GM21619 (cell line): ENCODE measurements around the gene ERCC2.

Experiments
- ATAC-seq: cut with Tn5 transposase; IDR thresholded peaks from one replicate; pipeline ENCODE4 v1.9.1; 2021; ENCODE audit not compliant: unreplicated experiment

The ERCC2 gene

GRCh38 chr19:45355910-45356309, 14.5 kb downstream of the ERCC2 start:
- ATAC-seq = no peak

GRCh38 chr19:45355402-45355801, 15.0 kb downstream of the ERCC2 start:
- no peak for ATAC-seq

DNA sequence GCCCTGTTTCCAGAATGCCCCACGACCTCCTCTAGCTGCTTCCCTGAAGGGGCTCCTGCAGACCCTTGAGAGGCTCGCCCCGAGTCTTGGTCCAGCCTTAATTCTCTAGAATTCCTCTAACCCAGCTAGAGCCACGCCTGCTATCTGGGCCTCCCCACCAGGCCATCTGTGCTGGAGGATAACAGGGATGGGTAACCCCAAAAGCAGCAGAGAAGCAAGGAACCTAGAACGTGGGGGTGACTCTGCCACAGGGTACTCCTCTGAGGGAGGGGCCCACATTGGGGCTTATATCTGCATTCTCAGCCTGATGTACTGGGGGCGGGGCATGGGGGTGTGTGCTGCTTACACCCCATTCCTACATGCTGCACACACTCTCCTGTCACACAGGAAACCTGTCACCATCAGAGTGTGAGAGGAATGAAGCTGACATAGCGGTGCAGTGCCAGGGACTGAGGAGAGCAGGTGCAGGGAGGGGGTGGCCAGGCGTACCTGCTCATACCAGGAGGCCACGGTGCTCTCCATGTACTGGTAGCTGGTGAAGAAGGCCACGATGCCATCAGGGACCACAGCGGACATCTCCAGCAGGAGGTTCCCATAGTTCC, 16.0 kb downstream of the ERCC2 start:
- no peak for ATAC-seq

DNA sequence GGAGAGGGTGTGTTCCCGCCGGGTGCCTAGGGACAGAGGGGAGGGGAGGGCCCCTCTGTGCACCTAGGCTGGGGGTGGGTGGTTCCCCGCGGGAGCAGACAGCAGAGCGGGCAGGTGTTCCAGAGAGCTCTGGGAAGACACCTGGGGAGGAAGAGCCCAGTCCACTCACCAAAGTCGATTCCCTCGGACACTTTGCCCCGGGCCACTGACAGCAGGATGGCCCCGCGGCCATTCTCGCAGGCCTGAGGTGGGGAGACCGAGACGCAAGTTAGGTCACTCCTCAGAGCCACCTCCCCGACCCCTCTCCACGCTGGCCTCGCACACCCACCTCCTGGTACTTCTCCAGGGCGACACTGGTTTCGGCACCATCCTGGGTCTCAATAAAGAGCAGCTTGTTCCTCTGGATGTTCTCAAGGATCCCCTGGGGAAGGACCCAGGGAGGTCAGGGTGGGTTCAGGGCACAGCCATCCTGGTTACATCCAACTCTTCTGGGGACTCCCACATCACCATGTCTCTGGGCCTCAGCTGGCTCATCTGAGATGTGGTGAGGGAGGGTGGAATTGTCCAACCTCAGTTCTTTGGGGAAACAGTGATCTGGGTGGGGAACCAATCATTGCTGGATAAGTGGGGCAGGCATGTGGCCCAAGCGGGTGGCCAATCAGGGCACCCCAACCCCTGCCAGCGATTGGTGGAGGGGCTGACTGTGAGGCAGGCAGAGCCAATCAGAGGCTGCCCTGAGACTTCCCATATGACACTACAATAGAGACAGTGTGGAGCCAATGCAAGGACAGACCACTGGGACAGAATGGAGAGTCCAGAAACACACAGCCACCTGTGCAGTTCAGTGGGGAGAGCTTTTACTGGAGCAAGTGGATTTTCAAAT, 17.2 kb downstream of the ERCC2 start:
- ATAC-seq = no peak

GRCh38 chr19:45352471-45352870, 17.9 kb downstream of the ERCC2 start:
- ATAC-seq = no peak

GRCh38 chr19:45352062-45352461, 18.3 kb downstream of the ERCC2 start:
- ATAC-seq = no peak

GRCh38 chr19:45351401-45351952, 18.9 kb downstream of the ERCC2 start:
- no peak for ATAC-seq

DNA sequence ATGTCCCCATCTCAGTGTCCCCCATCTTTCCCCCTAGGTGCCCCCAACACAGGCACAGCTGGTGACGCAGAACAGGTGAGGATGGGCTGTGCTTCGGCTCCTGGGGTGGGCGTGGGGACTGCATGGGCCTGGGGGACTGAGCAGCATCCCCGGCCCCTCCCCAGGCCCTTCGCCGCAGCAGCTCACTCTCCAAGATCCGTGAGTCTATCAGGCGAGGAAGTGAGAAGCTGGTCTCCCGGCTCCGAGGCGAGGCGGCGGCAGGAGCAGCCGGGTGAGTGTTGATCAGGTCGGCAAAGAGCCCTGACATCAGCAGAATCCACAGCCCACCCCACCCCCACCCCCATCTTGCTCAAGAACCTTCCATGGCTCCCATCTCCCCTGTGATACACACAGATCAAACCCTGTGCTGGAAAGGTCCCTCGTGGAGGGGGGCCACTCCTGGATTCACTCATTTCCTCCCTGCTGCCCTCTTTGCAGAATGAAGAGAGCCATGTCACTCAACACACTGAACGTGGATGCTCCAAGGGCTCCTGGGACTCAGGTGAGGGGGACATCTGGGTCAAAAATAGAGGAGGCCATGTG, 19.8 kb downstream of the ERCC2 start:
- ATAC-seq = no peak

DNA sequence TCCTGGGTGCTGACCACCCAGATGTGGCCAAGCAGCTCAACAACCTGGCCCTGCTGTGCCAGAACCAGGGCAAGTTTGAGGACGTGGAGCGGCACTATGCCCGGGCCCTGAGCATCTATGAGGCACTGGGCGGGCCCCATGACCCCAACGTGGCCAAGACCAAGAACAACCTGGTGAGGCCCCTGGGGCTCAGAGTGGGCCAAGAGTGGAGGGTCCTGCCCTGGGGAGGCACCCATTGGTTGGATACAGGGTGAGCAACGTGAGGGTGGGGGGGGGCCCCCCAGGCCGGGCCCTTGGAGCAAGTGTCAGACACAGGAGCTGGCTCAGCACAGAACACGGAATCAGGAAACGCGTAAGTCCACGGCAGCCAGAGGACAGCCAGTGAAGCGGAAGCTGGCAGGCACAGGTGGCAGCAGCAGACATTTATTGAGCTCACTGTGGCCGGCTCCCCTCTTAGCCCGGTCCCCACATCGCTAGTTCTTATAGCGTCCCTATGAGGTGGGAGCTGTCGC, 20.9 kb downstream of the ERCC2 start:
- no peak for ATAC-seq

- ATAC-seq = no peak
Measured at GRCh38 chr19:45349126-45349415, 21.3 kb downstream of the ERCC2 start.

DNA sequence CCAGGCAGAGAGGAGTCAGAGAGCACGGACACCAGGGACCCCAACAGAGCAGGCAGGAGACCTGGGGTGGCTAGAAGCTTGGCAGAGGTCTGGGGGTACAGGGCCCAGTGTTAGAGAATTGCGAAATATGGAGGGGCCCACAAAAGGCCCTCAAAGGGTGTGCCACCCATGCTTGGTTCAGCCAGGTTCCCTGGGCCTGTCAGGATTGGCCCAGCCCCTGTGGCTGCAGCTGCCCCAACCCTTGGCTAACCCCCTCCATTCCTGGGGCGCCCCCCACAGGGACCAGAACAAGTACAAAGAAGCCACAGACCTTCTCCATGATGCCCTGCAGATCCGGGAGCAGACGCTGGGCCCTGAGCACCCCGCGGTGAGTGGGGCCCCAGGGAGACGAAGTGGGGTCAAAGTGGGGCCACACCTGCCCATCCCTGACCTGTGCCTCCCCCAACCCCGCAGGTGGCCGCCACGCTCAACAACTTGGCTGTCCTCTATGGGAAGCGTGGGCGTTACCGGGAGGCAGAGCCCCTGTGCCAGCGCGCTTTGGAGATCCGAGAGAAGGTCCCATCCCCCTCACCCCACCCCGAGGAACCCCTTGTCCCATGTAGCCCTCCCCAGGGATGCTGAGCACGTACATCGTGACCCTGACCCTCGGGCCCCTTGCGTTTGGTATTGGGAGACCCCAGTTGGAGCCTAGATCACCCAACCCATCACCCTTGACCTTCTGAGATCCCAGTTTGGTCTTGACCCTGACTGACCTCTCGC, 21.8 kb downstream of the ERCC2 start:
- ATAC-seq = no peak

DNA sequence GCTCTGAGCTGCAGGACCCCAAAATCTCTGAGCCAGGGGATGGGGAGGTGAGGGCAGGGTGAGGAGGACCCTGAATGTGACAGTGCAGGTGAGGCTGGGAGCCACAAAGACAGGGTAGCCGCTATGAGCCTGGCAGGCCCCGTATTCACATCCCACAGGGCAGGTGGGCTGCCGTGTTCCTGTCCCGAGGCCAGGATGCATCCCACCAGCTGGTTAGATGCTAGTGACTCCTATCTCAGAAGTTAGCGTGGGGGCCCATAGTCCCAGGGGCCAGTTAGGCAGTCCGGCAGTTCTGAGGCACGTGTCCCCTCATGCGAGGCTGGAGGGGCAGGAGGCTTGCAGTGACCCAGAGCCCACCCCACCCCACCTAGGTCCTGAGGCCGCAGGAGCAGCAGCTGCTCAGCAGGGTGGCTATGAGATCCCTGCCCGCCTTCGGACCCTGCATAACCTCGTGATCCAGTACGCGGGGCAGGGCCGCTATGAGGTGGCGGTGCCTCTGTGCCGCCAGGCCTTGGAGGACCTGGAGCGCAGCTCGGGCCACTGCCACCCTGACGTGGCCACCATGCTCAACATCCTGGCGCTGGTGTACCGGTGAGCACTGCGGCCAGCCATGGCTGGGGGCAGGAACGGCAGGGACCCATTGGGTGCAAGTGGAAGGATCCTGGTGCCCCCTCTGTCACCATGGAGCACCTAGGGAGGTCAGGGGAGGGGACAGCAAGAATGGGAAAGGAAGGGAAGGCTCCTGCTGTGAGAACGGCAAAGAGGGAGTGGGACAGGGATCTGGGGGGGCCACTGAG, 22.6 kb downstream of the ERCC2 start:
- no peak for ATAC-seq

DNA sequence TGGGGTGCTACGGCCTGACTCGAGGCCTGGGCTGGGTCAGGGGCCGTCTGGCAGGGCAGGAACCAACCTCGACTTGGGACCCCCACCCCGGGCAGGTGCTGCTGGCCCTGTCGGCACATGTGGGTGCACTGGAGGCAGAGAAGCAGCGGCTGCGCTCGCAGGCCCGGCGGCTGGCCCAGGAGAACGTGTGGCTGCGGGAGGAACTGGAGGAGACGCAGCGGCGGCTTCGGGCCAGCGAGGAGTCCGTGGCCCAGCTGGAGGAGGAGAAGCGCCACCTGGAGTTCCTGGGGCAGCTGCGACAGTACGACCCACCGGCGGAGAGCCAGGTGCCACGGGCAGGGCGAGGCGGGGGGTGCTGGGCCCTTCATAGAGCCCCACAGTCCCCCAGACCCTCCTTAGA, 23.9 kb downstream of the ERCC2 start:
- no peak for ATAC-seq

- no peak for ATAC-seq
Measured at GRCh38 chr19:45345506-45345860, 24.9 kb downstream of the ERCC2 start.

DNA sequence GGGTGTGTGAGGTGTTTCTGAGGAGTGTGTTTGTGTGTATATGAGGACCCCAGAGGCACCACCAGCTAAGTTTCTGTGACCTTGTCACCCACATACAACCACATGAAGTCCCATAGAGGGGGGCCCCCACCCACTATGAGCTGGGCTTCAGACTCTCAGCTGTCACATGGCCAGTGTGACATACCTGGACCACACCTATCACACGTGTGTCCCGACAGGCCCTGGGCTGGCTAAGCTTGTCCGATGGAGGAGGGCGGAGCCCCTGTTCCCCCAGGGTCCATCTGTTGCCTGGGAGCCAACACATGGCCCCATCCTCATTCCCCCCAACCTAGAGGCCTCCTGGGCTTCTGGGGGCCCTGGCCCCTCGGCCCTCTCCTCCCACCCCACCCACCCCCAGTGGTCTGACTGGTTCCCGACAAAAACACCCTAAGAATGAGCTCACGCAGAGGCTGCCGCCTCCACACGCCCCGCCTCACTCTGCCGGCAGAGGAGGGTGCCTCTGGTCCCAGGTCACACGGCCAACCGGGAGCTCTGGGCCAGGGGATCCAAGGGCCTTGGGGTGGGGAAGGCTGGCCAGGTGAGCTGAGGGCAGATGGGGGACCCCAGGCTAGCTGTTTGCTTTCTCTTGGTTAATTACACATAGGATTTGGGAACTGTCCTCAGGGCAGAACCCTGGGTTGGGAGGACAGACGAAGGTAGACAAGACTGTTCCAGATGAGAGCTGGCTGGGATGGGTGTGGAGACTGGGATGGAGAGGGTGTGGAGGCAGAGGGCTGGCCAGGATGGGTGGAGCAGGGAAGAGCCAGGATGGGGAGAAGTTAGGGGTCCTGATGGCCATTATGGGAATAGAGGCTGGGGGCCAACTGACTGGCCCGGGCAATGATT, 25.5 kb downstream of the ERCC2 start:
- no peak for ATAC-seq

DNA sequence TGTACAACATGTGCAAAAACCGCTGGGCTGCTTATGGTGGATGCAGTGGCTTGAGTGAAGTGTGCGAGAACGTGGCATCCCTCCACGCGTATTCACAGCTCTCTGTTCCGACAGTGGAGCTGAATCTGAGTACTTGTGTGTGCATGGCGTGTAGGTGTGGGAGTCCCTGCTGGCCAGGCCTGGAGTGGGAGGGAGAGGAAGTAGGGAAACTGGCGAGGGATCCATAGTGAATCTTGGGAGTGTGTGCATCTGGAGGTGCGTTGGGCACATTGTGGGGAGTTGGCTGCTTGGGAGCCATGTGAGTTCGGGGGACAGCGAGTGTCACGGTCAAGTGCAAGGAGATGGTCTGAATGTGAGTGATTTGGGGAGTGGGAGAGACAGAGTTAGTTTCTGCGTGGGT, 27.5 kb downstream of the ERCC2 start:
- ATAC-seq = no peak

GRCh38 chr19:45340899-45341453, 29.4 kb downstream of the ERCC2 start:
- no peak for ATAC-seq

DNA sequence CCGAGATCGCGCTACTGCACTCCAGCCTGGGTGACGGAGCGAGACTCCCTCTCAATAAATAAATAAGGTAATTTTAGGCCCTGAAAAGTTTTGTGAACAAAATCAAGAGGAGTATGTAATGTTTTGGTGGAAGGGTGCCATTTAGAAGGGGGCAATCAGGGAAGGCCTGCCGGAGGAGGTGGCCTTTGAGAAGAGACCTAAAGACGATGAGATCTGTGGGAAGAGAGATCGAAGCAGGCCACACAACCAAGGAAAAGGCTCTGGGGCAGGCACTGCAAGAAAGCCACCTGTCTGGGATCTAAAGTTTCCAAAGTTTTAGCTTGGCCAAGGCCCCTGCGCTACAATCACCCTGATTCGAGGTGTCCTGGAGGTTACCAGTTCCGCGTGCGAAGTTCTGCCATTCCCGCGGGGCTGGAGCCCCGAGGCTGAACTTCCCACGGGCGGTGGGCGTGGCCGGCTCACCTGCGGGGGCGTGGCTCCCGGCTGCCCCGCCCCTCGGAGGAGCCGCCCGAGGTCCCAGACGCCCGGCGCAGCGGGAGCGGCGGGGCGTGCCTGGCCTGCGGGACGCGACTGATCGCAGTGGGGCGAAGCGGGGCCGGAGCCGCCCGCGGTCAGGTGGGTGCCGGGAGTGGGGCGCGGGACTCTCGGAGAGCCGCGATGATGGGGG, 30.0 kb downstream of the ERCC2 start, which contains the start of gene KLC3:
Gene KLC3 (plus strand): TSS at position 519 of the 667 bp plus-strand sequence. CDS start 4,792 bp downstream, outside the sequence.
- ATAC-seq = no peak
